Epithelial cell of esophagus (primary cell): ENCODE results near the gene SCAPER.

ENCODE experiments used
- DNase-seq: peaks from one replicate; pipeline ENCODE4 v3.0.0; 2010; ENCODE audit warnings: low read depth
- H3K4me3 ChIP-seq: 2 replicates; pipeline ENCODE4 v1.5.1; 2011; ENCODE audit warnings: mild to moderate bottlenecking, low read length, control low read depth
- TF ChIP-seq, protein P1 (sequence below): IDR thresholded peaks from 2 replicates; pipeline ENCODE4 v1.5.1; 2011; ENCODE audit warnings: low read depth, mild to moderate bottlenecking, low read length, control low read depth, inconsistent platforms; ENCODE audit not compliant: insufficient read depth; ENCODE audit errors: missing control alignments

Gene SCAPER

DNA sequence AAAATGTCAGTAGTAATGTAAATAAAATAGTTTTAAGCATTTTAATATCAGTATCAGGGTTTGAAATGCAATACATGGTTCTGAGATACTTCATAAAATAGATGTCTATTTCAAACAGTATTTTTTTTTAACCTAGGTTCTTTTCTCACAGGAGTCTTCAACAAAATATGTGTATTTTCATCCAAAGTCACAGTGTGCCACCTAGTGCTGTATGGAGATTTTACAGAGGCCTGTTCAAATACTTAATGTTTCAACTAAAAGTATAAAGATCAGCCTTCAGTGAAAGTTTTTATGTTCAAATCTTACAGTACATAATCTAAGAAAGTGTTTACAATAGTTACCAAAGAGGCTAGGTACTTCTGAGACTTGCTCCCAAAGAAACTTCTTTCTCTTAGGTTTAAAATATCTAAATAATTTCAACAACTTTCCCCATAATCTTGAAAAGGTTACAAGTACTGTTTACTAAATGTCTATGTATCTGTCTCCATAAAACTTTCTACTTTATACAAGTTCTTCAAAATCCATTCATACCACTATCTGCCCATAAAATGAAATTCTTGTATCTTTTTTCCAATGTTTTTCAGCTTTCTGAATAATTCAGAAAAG, 38.3 kb downstream of the SCAPER start:
- no peak overlapping the region for H3K4me3 ChIP-seq
- peak; percentile 31 for DNase-seq
- TF ChIP-seq, protein P1, sequence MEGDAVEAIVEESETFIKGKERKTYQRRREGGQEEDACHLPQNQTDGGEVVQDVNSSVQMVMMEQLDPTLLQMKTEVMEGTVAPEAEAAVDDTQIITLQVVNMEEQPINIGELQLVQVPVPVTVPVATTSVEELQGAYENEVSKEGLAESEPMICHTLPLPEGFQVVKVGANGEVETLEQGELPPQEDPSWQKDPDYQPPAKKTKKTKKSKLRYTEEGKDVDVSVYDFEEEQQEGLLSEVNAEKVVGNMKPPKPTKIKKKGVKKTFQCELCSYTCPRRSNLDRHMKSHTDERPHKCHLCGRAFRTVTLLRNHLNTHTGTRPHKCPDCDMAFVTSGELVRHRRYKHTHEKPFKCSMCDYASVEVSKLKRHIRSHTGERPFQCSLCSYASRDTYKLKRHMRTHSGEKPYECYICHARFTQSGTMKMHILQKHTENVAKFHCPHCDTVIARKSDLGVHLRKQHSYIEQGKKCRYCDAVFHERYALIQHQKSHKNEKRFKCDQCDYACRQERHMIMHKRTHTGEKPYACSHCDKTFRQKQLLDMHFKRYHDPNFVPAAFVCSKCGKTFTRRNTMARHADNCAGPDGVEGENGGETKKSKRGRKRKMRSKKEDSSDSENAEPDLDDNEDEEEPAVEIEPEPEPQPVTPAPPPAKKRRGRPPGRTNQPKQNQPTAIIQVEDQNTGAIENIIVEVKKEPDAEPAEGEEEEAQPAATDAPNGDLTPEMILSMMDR = peak; percentile 51

DNA sequence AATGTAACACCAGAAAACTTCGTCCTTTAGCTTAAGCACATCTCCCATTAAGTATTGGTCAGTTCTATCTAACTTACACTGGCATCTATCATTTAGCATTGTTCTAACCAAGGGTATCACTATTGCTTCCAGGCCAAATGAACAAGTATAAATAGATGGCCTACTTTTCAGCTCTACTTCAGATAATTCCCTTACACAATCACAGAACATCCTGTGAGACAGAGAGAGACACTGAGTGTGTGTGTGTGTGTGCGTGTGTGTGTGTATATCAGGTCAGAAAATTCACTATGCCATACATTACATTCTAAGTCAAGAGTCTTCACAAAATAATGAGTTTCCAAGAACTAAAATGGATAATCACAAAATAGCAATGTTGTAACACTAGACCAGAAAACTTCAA, 39.1 kb downstream of the SCAPER start:
- TF ChIP-seq, protein P1 = no peak
- no peak overlapping the region for H3K4me3 ChIP-seq
- peak; percentile 17 for DNase-seq

DNA sequence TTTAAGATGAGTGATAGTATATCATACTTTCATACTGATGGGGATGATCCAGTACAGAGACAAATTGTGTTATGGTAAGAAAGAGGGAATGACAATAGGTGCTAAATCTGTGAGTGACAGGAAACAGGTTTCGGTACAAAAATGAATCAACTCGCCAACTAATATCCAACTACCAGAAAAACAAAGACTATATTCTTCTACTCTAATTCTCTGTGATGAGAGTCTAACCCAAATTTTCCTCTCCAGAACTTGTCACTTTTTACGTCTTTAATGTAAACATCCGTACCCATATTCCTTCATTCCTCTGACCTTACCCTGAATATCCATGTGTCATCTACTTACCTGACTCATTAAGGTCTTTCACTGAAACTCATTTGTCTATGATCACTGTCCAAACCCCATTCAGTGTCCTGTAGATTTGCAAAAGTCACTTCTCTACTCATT, 39.6 kb downstream of the SCAPER start:
- TF ChIP-seq, protein P1 = no peak
- no peak overlapping the region for H3K4me3 ChIP-seq
- peak; percentile 48 for DNase-seq

DNA sequence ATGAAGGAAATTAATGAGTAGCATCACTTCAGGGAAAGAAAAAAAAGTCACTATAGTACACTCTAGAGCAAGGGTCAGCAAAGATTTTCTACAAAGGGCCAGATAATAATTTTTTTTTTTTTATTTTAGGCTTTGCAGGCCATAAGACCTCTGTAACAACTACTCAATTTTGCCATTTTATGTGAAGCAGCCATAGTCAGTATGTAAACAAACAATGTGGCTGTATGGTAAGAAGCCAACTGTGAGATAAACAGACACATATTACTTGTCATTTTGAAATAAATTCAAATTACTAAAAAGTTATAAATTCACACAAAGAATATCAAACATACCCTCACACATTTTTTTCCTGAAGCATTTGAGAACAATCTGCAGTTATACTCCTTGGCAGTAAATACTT, 40.6 kb downstream of the SCAPER start:
- H3K4me3 ChIP-seq = no peak overlapping the region
- no peak for DNase-seq
- TF ChIP-seq, protein P1 = no peak

DNA sequence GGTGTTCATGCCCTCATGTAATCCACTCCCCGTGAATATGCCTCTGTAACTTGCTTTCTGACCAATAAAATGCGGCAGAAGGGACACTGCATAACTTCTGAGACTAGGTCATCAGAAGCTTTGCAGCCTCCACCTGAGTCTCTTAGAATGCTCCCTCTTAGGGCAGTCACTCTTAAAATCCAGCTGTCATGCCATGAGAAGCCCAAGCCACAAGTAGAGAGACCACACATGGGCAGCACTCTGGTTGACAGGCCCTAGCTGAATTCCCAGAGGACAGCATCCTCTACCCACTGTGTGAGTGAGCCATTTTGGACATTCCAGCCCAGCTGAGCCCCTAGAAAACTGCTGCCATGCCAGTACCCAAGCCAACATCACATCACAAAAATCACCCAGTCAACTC, 41.4 kb downstream of the SCAPER start:
- DNase-seq = no peak
- TF ChIP-seq, protein P1 = no peak
- H3K4me3 ChIP-seq = no peak overlapping the region

DNA sequence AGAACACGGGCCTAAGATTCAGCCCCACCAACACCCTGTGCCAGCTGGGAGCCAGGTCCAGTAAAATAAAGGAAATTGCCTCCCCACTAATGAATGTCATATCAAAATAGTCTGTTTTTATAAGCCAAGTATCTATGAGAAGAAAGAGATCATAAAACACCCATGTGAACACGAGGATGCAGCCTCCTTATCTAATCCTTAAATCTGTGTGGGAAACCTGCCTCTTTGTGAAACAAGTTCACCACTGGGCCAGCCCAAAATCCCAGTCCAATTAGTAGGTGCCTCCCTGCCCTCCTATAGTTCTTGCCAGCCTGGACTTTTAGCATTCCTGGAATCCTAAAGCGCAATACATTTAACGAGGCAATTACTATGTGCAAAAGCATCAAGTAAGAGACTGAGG, 42.0 kb downstream of the SCAPER start:
- H3K4me3 ChIP-seq = no peak overlapping the region
- TF ChIP-seq, protein P1 = no peak
- no peak for DNase-seq

DNA sequence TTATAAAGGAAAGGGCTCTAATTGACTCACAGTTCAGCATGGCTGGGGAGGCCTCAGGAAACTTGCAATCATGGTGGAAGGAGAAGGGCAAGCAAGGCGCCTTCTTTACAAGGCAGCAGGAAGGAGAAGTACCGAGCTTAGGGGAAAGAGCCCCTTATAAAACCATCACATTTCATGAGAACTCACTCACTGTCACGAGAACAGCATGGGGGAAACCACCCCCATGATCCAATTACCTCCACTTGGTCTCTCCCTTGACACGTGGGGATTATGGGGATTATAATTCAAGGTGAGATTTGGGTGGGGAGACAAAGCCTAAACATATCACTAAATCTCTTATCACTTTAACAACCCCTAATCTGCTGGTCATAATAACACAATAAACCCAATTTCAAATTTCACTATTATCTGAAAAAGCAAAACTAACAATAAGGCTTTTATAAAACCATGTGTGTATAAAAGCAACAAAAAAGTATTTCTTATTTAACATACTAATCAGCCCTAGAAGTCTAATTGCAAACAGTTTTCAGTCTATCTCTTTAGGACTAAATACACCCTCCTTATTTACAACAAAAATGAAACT, 43.2 kb downstream of the SCAPER start:
- TF ChIP-seq, protein P1 = no peak
- DNase-seq = no peak
- no peak overlapping the region for H3K4me3 ChIP-seq
